B cell (primary cell): Measurements from ENCODE around the gene AHRR. TPM values are rescaled to one million over a fixed set of nuclear protein-coding genes. Genes with fewer than 3 reads are reported as not detected.

ENCODE experiments used
- ATAC-seq: fragments of 200-7000 bp; cut with Tn5 transposase; one replicate; pipeline ENCODE4 v1.10.0; 2021; ENCODE audit warnings: low read depth, mild to moderate bottlenecking, moderate number of reproducible peaks, moderate library complexity
- CTCF ChIA-PET: fragments of 350-600 bp; sonication (Branson Sonifier 250); formaldehyde crosslinking; loops from one replicate; lab custom pipeline; 2021; ENCODE audit warnings: antibody characterized with exemption, inconsistent platforms; lab: Charles Lee
- POLR2A ChIA-PET: fragments of 350-600 bp; sonication (Branson Sonifier 250); formaldehyde crosslinking; loops from one replicate; lab custom pipeline; 2021; ENCODE audit warnings: antibody characterized with exemption; lab: Charles Lee
- DNase-seq: peaks from one replicate; pipeline ENCODE4 v3.0.0; 2013
- H2AFZ ChIP-seq: 2 replicates; pipeline ENCODE4 v1.6.1; 2012; ENCODE audit warnings: mild to moderate bottlenecking, low read depth, low read length; ENCODE audit not compliant: insufficient read depth, poor library complexity, severe bottlenecking
- H3K27ac ChIP-seq, 2 donors: 1 replicate in 1 of 2; 2 replicates in 1 of 2; pipeline ENCODE4 v1.5.1; 2012 to 2013; ENCODE audit warnings: low read length in 2 of 2, mild to moderate bottlenecking in 2 of 2, moderate library complexity in 1 of 2
- H3K27me3 ChIP-seq, 4 experiments: fragments of 200-600 bp in 1 of 4; sonication (generic) in 1 of 4; replicated peaks in 1 of 4; 1 replicate in 2 of 4; 2 replicates in 2 of 4; pipeline versions ENCODE4 v1.6.1 to v1.7.0; 2013 to 2016; ENCODE audit warnings: low read length in 3 of 4, mild to moderate bottlenecking in 2 of 4, mixed read lengths in 1 of 4, moderate library complexity in 1 of 4; ENCODE audit not compliant: insufficient read depth in 4 of 4, control insufficient read depth in 3 of 4; ENCODE audit errors: control extremely low read depth in 1 of 4
- H3K36me3 ChIP-seq, 2 experiments: replicated peaks in 1 of 2; 1 replicate in 1 of 2; 2 replicates in 1 of 2; pipeline versions ENCODE4 v1.6.1 to v1.7.1; 2013; ENCODE audit warnings: low read length in 1 of 2; ENCODE audit not compliant: insufficient read depth in 2 of 2, control insufficient read depth in 1 of 2; ENCODE audit errors: control extremely low read depth in 1 of 2, extremely low read depth in 1 of 2
- H3K4me1 ChIP-seq, 2 donors: fragments of 200-600 bp in 1 of 2; sonication (generic) in 1 of 2; 1 replicate in 1 of 2; 2 replicates in 1 of 2; pipeline versions ENCODE4 v1.5.1 to v1.6.1; 2013 to 2017; ENCODE audit warnings: low read length in 2 of 2; ENCODE audit not compliant: control insufficient read depth in 2 of 2, insufficient read depth in 2 of 2
- H3K4me2 ChIP-seq: replicated peaks from 2 replicates; pipeline ENCODE3; 2012; ENCODE audit warnings: mild to moderate bottlenecking, low read depth, low read length; ENCODE audit not compliant: poor library complexity, severe bottlenecking
- H3K4me3 ChIP-seq, 5 experiments: fragments of 200-600 bp in 1 of 5; sonication (generic) in 1 of 5; 1 replicate in 3 of 5; 2 replicates in 2 of 5; pipeline versions ENCODE4 v1.5.1 to v1.7.0; 2011 to 2016; ENCODE audit warnings: low read length in 4 of 5, mild to moderate bottlenecking in 4 of 5, low read depth in 2 of 5, control low read depth in 1 of 5, moderate library complexity in 1 of 5; ENCODE audit not compliant: insufficient read depth in 1 of 5; ENCODE audit errors: control extremely low read depth in 1 of 5, extremely low read depth in 1 of 5
- H3K79me2 ChIP-seq: fragments of 200-600 bp; sonication (generic); one replicate; pipeline ENCODE4 v1.6.0; 2016; ENCODE audit warnings: low read length; ENCODE audit not compliant: control insufficient read depth, insufficient read depth
- H3K9ac ChIP-seq: fragments of 200-600 bp; sonication (generic); 2 replicates; pipeline ENCODE4 v1.6.1; 2017; ENCODE audit warnings: mild to moderate bottlenecking, low read length, moderate library complexity
- H3K9me3 ChIP-seq, 3 donors: one replicate each; pipeline versions ENCODE4 v1.6.1 to v1.7.1; 2013; ENCODE audit warnings: low read length in 2 of 3; ENCODE audit not compliant: control insufficient read depth in 2 of 3, insufficient read depth in 1 of 3; ENCODE audit errors: control extremely low read depth in 1 of 3
- H4K20me1 ChIP-seq: 2 replicates; pipeline ENCODE4 v1.6.0; 2012; ENCODE audit warnings: mild to moderate bottlenecking, low read length; ENCODE audit not compliant: insufficient read depth, control insufficient read depth, poor library complexity, severe bottlenecking
- H3K27ac Mint-ChIP-seq: one replicate; pipeline ENCODE4 v1.8.0; 2021; ENCODE audit warnings: mixed read lengths
- H3K27me3 Mint-ChIP-seq: one replicate; pipeline ENCODE4 v1.8.0; 2021; ENCODE audit warnings: mixed read lengths
- H3K4me1 Mint-ChIP-seq: one replicate; pipeline ENCODE4 v1.8.0; 2021; ENCODE audit warnings: mixed read lengths
- H3K4me3 Mint-ChIP-seq: one replicate; pipeline ENCODE4 v1.8.0; 2021; ENCODE audit warnings: mixed read lengths
- H3K9me3 Mint-ChIP-seq: one replicate; pipeline ENCODE4 v1.8.0; 2022; ENCODE audit warnings: mixed read lengths; ENCODE audit not compliant: insufficient read depth
- CTCF ChIP-seq: fragments of 200-600 bp; IDR thresholded peaks from one replicate; pipeline ENCODE4 v1.8.0; 2022; ENCODE audit warnings: antibody characterized with exemption, mild to moderate bottlenecking
- EZH2 ChIP-seq: IDR thresholded peaks from 2 replicates; pipeline ENCODE4 v1.6.1; 2012; ENCODE audit warnings: borderline replicate concordance, low read depth, mild to moderate bottlenecking, moderate library complexity, low read length; ENCODE audit not compliant: insufficient read depth, poor library complexity, severe bottlenecking
- WGBS: methylation state at CpG from one replicate; pipeline ENCODE4 v1.1.5; 2013; ENCODE audit warnings: missing lambda C conversion rate; ENCODE audit not compliant: insufficient coverage; 5-methylcytosine and 5-hydroxymethylcytosine counted together
- intact Hi-C: fragments of 100-400 bp; cut with micrococcal nuclease; formaldehyde crosslinking; loops from one replicate; pipeline ENCODE4 v1.10.0; 2022
- polyA plus RNA-seq: library from polyadenylated mRNA; depleted of rRNA; stranded (reverse); fragments of >200 nt; gene quantifications from 2 replicates; pipeline ENCODE4 v1.2.3, GENCODE V29; 2012
- total RNA-seq, 2 donors: library from RNA; stranded (reverse); fragments of 120-200 nt in 1 of 2; gene quantifications; 1 replicate in 1 of 2; 2 replicates in 1 of 2; pipeline versions ENCODE4 v1.2.3 to v1.2.4, GENCODE V29; 2013 to 2022

The AHRR gene
- total and polyA plus RNA-seq, 2 donors (not counting 1 experiment from before 2014, with no cell fraction given), result 0.13 to 1.7 TPM

- Histone ChIP-seq H3K27ac (no peak overlapping the region), H3K4me3 (no peak overlapping the region), H4K20me1 (peaks cover 47% of the 10 kb centered on the region), H3K4me1 (peaks cover under 1 to 1% of the 10 kb centered on the region in 2 donors), H2AFZ (no peak overlapping the region), H3K27me3 (no peaks in the 10 kb centered on the region), H3K79me2 (peaks cover 50% of the 10 kb centered on the region), H3K9ac (no peak overlapping the region), H3K4me2 (no peak overlapping the region), H3K9me3 (no peaks in the 10 kb centered on the region), H3K36me3 (peaks cover 1 to 65% of the 10 kb centered on the region in 2 experiments)
- intact Hi-C loops, result no loop called here
- Mint-ChIP-seq H3K4me3 (no peak overlapping the region), H3K4me1 (peaks cover 6% of the 10 kb centered on the region), H3K27me3 (no peaks in the 10 kb centered on the region), H3K9me3 (no peaks in the 10 kb centered on the region), H3K27ac (no peak overlapping the region)
- ChIA-PET CTCF (interaction anchor here (0.6 to 1.3 kb wide), 2 partner anchors 12 to 41 kb away, joined by 3 to 4 read pairs; no protein-coding TSS in a partner anchor), POLR2A (no interaction called here)
- WGBS, result 92% methylated on average over 10 of the region's 17 CpGs
- DNase-seq, result no peak
- ATAC-seq, result no peak
- TF ChIP-seq EZH2 (no peak), CTCF (no peak)
Measured at GRCh38 chr5:458547-459353, 137.2 kb downstream of the AHRR start.
